ENCODE data around the gene SCARF2.
"Not testable (repeated sequence)": the region's sequence is repeated elsewhere in the genome, so short reads cannot be mapped to it uniquely, and the experiment has no call there.

- not testable (repeated sequence) for TF ChIP-seq POLR2A, CTCF (IDR thresholded peaks at IDR 0.05)
Measured at GRCh38 chr22:20376983-20377382, 60.6 kb downstream of the SCARF2 start.

Data from tibial nerve (tissue), 3 donors.